Hematopoietic multipotent progenitor cell treated with erythropoietin and hydrocortisone succinate and interleukin-3 and kit ligand, for 17 days (in vitro differentiated cells): ENCODE data around the gene FNIP1.
A peak's percentile ranks its signal among the peaks of the same experiment; 100 is the strongest.
"Not testable (repeated sequence)": the region's sequence is repeated elsewhere in the genome, so short reads cannot be mapped to it uniquely, and the experiment has no call there.

Source experiments
- DNase-seq: peaks from one replicate; pipeline ENCODE4 v3.0.0-alpha.2; 2015; ENCODE audit warnings: low spot score

FNIP1 gene

GRCh38 chr5:131637694-131638093 lies 159.1 kb downstream of the FNIP1 start:
- peak; percentile 33 for DNase-seq

GRCh38 chr5:131635684-131636572 lies 160.9 kb downstream of the FNIP1 start:
- no peak for DNase-seq

GRCh38 chr5:131634996-131635683 lies 161.7 kb downstream of the FNIP1 start, which contains the start of gene RAPGEF6:
Gene RAPGEF6, minus strand, starts transcription at chr5:131635229. Its CDS starts 199 bp downstream, at chr5:131635030.
- peak; percentile 99 for DNase-seq

- DNase-seq: no peak
Observed at GRCh38 chr5:131634666-131634995, 162.2 kb downstream of the FNIP1 start.

- no peak for DNase-seq
Observed at GRCh38 chr5:131634238-131634637, 162.6 kb downstream of the FNIP1 start.

DNA sequence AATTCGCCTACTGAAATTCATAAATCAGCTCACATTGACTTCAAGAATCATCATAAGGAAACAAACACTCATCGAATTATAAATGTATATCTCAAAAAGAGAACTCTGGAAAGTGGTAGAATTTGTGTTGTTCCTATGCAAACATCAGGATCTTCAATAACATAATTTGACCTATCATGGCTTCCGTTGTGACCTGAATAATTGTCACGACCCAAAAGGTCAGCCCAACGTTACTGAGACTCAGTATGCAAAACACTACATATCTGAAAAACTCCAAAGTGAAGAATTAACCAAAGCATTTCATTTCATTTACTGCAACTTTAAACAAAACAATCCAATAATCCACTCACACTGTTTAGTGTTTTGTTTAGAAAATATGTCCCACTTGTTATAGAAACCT lies 163.0 kb downstream of the FNIP1 start:
- peak; percentile 43 for DNase-seq

DNA sequence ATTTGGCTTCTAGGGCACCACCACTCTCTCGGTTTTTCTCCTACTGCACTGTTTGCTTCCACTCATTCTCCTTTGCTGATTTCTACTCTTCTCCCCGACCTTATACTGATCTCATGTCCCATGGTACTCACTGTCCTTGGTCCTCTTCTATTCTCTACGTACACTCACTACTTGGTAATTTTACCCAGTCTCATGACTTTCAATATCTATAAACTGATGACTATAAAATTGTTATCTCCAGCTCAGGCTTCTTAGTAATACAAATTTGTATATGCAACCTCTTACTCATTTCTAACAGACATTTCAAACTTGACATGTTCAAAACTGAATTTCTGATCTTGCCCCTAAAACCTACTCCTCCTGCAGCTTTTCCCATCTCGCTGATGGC lies 165.9 kb downstream of the FNIP1 start:
- DNase-seq: peak; percentile 30

- DNase-seq: peak; percentile 42
Observed at GRCh38 chr5:131630208-131630962, 166.4 kb downstream of the FNIP1 start.

GRCh38 chr5:131628990-131629389 lies 167.8 kb downstream of the FNIP1 start:
- peak; percentile 37 for DNase-seq

DNA sequence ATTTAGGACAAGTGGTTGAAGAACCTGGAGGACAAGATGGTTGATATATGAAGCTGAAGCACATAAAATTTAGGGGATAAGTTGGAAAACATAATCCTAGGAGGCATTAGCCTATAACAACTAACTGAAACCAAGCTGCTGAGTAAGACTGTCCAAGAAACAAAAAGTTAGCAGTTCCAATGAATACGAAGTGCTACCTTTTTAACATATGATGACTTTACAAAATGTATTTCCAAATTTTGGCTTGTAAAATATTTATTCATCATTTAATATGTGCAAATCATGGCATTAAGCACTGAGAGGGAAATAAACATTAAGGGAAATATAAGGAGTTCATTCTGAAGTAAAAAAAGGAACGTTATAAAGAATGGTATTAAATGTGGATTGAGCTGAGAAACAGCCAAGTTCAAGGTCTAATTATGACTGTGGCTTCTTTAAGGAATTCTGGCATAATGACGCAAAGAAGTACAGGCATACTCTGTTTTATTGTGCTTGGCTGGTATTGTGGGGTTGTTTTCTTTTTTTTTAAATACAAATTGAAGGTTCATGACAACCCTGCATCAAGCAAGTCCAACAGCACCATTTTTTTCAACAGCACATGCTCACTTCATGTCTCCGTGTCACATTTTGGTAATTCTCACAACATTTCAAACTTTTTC lies 169.5 kb downstream of the FNIP1 start:
- no peak for DNase-seq

GRCh38 chr5:131622633-131623032 lies 174.2 kb downstream of the FNIP1 start:
- no peak for DNase-seq

DNA sequence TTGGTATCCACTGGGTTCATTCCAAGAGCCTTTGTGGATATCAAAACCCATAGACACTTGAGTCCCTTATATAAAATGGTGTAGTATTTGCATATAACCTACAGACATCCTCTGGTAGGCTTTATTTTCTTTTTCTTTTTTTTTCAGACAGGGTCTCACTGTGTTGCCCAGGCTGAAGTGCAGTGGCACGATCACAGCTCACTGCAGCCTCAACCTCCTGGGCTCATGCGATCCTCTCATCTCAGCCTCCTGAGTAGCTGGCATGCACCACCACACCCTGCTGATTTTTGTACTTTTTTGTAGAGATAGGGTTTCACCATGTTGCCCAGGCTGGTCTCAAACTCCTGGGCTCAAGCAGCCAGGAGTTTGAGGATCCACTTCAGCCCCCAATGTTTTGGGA lies 175.7 kb downstream of the FNIP1 start:
- DNase-seq: not testable (repeated sequence)

GRCh38 chr5:131619102-131619501 lies 177.7 kb downstream of the FNIP1 start:
- DNase-seq: no peak

- no peak for DNase-seq
Observed at GRCh38 chr5:131617140-131617822, 179.5 kb downstream of the FNIP1 start.

DNA sequence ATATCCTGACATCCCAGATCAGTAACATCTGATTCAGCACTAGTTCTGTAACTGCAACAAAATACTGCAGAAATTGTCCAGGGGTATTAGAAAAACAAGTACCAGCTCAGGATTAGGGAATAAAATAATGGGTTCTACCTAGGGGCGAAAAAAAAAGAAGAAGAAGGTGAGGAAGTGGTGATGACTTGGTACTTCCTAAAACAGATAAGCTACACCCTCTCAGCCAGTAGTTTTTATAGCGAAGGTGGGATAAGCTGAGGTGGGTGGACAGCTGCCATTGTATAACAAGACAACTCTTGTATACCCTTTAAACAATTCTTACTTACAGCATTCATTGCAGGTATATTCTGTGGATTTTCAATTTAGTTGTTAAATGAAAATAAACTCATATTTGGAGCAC lies 180.9 kb downstream of the FNIP1 start:
- DNase-seq: no peak

- DNase-seq: no peak
Observed at GRCh38 chr5:131613423-131613822, 183.4 kb downstream of the FNIP1 start.

- no peak for DNase-seq
Observed at GRCh38 chr5:131611064-131611381, 185.8 kb downstream of the FNIP1 start.

GRCh38 chr5:131610198-131611063 lies 186.4 kb downstream of the FNIP1 start:
- no peak for DNase-seq

GRCh38 chr5:131609774-131610173 lies 187.0 kb downstream of the FNIP1 start:
- DNase-seq: no peak

DNA sequence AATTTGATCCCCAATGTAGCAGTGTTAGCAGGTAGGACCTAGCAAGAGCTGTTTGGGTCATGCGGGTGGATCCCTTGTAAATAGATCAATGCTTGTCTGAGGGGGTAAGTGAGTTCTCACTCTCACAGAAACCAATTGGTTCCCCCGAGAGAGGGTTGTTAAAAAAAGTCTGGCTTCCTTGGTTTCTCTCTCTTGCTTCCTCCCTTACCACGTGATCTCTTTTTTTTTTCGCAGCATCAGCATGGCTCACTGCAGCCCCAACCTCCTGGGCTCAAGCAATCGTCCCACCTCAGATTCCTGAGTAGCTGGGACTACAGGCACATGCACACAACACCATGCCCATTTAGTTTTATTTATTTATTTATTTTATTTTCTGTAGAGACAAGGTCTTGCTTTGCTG lies 188.2 kb downstream of the FNIP1 start:
- no peak for DNase-seq
